Measurements from ENCODE around the gene MAST4.

DNA sequence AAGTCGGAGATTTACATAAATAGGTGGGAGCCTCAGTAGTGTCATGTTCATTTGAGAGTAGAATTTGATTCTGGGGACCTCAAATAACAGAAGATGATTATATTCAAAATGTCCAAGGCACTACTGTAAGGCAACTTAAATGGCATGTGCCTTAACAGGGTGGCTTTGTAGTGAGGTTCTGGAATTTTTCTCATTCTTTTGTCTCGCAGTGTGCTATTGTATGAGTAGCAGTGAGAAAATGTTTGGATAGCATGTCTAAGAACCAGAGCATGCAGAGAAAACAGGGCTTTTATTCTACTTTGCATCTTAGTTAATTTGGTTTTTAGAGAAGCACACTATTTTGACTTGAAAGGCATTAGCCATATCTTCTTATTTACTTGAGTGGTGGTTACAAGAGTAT lies 25.0 kb downstream of the MAST4 start:
- TF ChIP-seq, protein P1, sequence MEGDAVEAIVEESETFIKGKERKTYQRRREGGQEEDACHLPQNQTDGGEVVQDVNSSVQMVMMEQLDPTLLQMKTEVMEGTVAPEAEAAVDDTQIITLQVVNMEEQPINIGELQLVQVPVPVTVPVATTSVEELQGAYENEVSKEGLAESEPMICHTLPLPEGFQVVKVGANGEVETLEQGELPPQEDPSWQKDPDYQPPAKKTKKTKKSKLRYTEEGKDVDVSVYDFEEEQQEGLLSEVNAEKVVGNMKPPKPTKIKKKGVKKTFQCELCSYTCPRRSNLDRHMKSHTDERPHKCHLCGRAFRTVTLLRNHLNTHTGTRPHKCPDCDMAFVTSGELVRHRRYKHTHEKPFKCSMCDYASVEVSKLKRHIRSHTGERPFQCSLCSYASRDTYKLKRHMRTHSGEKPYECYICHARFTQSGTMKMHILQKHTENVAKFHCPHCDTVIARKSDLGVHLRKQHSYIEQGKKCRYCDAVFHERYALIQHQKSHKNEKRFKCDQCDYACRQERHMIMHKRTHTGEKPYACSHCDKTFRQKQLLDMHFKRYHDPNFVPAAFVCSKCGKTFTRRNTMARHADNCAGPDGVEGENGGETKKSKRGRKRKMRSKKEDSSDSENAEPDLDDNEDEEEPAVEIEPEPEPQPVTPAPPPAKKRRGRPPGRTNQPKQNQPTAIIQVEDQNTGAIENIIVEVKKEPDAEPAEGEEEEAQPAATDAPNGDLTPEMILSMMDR (conservative IDR thresholded peaks at IDR 0.05; ENCODE audit: low read depth, low read length): no peak
- no peak for TF ChIP-seq POLR2A (IDR thresholded peaks at IDR 0.05; ENCODE audit: low read depth, low read length)
- TF ChIP-seq, protein P2, sequence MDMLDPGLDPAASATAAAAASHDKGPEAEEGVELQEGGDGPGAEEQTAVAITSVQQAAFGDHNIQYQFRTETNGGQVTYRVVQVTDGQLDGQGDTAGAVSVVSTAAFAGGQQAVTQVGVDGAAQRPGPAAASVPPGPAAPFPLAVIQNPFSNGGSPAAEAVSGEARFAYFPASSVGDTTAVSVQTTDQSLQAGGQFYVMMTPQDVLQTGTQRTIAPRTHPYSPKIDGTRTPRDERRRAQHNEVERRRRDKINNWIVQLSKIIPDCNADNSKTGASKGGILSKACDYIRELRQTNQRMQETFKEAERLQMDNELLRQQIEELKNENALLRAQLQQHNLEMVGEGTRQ (IDR thresholded peaks at IDR 0.05; ENCODE audit: low read depth, low read length): no peak

Data from IMR-90 (cell line).